Gastroesophageal sphincter (tissue), 4 donors: ENCODE data around the gene GTPBP1. TPM values are rescaled to one million over a fixed set of nuclear protein-coding genes. Genes with fewer than 3 reads are reported as not detected.

Experiments used
- ATAC-seq: fragments of 150-250 bp; one replicate; pipeline ENCODE4 v1.9.1; 2016; ENCODE audit warnings: mild to moderate bottlenecking, moderate library complexity
- H3K27ac ChIP-seq, 4 donors: fragments of 200-600 bp; sonication (generic) in 3 of 4; 1 replicate in 3 of 4; 2 replicates in 1 of 4; pipeline ENCODE4 v1.5.1; 2016 to 2019
- H3K27me3 ChIP-seq: fragments of 200-600 bp; sonication (generic); one replicate; pipeline ENCODE4 v1.5.1; 2019
- H3K36me3 ChIP-seq, 2 donors: fragments of 200-600 bp; sonication (generic); one replicate each; pipeline ENCODE4 v1.5.1; 2019; ENCODE audit warnings: control low read depth in 1 of 2
- H3K4me1 ChIP-seq, 3 donors: fragments of 200-600 bp; sonication (generic); 1 replicate in 2 of 3; 2 replicates in 1 of 3; pipeline ENCODE4 v1.5.1; 2016 to 2019; ENCODE audit warnings: control low read depth in 2 of 3
- H3K4me3 ChIP-seq, 2 donors: fragments of 200-600 bp; sonication (generic); one replicate each; pipeline ENCODE4 v1.5.1; 2019; ENCODE audit warnings: mild to moderate bottlenecking in 1 of 2, moderate library complexity in 1 of 2
- H3K9me3 ChIP-seq, 3 donors: fragments of 200-600 bp; sonication (generic); one replicate each; pipeline ENCODE4 v1.5.1; 2017 to 2019; ENCODE audit warnings: control low read depth in 2 of 3
- EP300 ChIP-seq: sonication (generic); formaldehyde crosslinking; IDR thresholded peaks from one replicate; pipeline ENCODE4 v1.6.1; 2017; ENCODE audit warnings: antibody characterized with exemption, mild to moderate bottlenecking
- POLR2A ChIP-seq, 2 donors: fragments of 450-650 bp; IDR thresholded peaks; one replicate each; pipeline ENCODE4 v1.6.1; 2017; ENCODE audit warnings: antibody characterized with exemption in 2 of 2, mild to moderate bottlenecking in 2 of 2, moderate library complexity in 1 of 2
- POLR2AphosphoS5 ChIP-seq: sonication (generic); formaldehyde crosslinking; IDR thresholded peaks from one replicate; pipeline ENCODE4 v1.6.1; 2017; ENCODE audit warnings: antibody characterized with exemption
- WGBS, 2 donors: methylation state at CpG; one replicate each; pipeline ENCODE4 v1.1.5; 2018; ENCODE audit warnings: low coverage in 1 of 2; 5-methylcytosine and 5-hydroxymethylcytosine counted together
- total RNA-seq, 4 donors: library from RNA; depleted of rRNA; stranded (reverse); fragments of >200 nt; gene quantifications; one replicate each; pipeline ENCODE4 v1.1.0, GENCODE V29; 2016
- TF ChIP-seq, protein P1 (sequence below), 4 experiments: fragments of 200-600 bp in 2 of 4; fragments of 450-650 bp in 2 of 4; sonication (generic) in 1 of 4; IDR thresholded peaks; one replicate each; pipeline ENCODE4 v1.5.1; 2017 to 2019; ENCODE audit warnings: antibody characterized with exemption in 4 of 4, mild to moderate bottlenecking in 2 of 4, moderate library complexity in 2 of 4

GTPBP1 gene
- total RNA-seq, 4 donors from 2014 or later, result 46.9 to 63.0 (median 51.6) TPM

- H3K27me3 ChIP-seq, result no peaks in the 10 kb centered on the region
- no peak overlapping the region for H3K27ac ChIP-seq
- H3K36me3 ChIP-seq, result peaks cover 0 to 47% of the 10 kb centered on the region in 2 donors
- ATAC-seq, result no peak
- no peak overlapping the region for H3K4me3 ChIP-seq
- 62 to 79% methylated on average over 2 of the region's 2 CpGs for WGBS, 2 donors
- TF ChIP-seq, protein P1, sequence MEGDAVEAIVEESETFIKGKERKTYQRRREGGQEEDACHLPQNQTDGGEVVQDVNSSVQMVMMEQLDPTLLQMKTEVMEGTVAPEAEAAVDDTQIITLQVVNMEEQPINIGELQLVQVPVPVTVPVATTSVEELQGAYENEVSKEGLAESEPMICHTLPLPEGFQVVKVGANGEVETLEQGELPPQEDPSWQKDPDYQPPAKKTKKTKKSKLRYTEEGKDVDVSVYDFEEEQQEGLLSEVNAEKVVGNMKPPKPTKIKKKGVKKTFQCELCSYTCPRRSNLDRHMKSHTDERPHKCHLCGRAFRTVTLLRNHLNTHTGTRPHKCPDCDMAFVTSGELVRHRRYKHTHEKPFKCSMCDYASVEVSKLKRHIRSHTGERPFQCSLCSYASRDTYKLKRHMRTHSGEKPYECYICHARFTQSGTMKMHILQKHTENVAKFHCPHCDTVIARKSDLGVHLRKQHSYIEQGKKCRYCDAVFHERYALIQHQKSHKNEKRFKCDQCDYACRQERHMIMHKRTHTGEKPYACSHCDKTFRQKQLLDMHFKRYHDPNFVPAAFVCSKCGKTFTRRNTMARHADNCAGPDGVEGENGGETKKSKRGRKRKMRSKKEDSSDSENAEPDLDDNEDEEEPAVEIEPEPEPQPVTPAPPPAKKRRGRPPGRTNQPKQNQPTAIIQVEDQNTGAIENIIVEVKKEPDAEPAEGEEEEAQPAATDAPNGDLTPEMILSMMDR (IDR thresholded peaks at IDR 0.05), result no peak
- TF ChIP-seq POLR2AphosphoS5 (no peak), EP300 (no peak), POLR2A (IDR thresholded peaks at IDR 0.05) (no peak)
- no peaks in the 10 kb centered on the region for H3K9me3 ChIP-seq
- peaks cover 0 to 64% (median 37%) of the 10 kb centered on the region in 3 donors for H3K4me1 ChIP-seq
These were observed 11.7 kb upstream of the GTPBP1 start for GRCh38 chr22:38694049-38694448.

DNA sequence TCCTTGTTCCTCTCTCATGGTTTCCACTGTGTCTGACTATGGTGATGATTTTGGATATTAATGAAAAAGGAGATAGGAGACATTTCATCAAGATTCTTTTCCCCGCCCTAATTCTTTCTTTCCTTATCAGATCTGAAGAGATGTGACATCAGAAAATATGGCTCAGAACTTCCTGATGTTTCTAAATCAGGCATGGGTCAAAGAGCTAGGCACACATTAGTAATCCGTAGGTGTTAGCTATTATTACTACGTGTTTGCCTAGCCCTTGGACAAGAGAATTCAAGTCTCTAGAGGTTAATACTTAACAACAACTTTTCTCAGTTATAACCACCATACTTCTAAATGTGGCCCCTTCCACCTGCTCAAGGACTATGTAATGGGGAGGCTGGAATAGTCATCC lies 10.8 kb upstream of the GTPBP1 start:
- H3K9me3 ChIP-seq, result no peaks in the 10 kb centered on the region
- H3K27ac ChIP-seq, result no peak overlapping the region
- H3K27me3 ChIP-seq, result no peaks in the 10 kb centered on the region
- ATAC-seq, result no peak
- H3K4me3 ChIP-seq, result no peak overlapping the region
- H3K36me3 ChIP-seq, result peaks cover 0 to 39% of the 10 kb centered on the region in 2 donors
- WGBS, 2 donors, result 58 to 89% methylated on average over 3 of the region's 3 CpGs
- peaks cover 0 to 73% (median 38%) of the 10 kb centered on the region in 3 donors for H3K4me1 ChIP-seq
- TF ChIP-seq POLR2AphosphoS5 (no peak), POLR2A (IDR thresholded peaks at IDR 0.05) (no peak), EP300 (no peak)
- TF ChIP-seq, protein P1 (IDR thresholded peaks at IDR 0.05), result no peak

- Histone ChIP-seq H3K36me3 (peaks cover 0 to 21% of the 10 kb centered on the region in 2 donors), H3K4me3 (peak overlapping the region in 1 of 2 donors; percentile 16), H3K27me3 (no peaks in the 10 kb centered on the region), H3K4me1 (peaks cover 0 to 77% (median 38%) of the 10 kb centered on the region in 3 donors), H3K9me3 (no peaks in the 10 kb centered on the region), H3K27ac (peak overlapping the region; percentile 51 to 99 (median 94))
- 15 to 34% methylated on average over 3 of the region's 3 CpGs for WGBS, 2 donors
- ATAC-seq, result no peak
- TF ChIP-seq, protein P1 (IDR thresholded peaks at IDR 0.05), result no peak
- TF ChIP-seq EP300 (no peak), POLR2A (IDR thresholded peaks at IDR 0.05) (no peak), POLR2AphosphoS5 (peak; percentile 34)
These were observed 8.9 kb upstream of the GTPBP1 start for GRCh38 chr22:38696606-38697424.

- H3K4me1 ChIP-seq, result peaks cover 0 to 78% (median 38%) of the 10 kb centered on the region in 3 donors
- peak overlapping the region in 1 of 2 donors; percentile 16 for H3K4me3 ChIP-seq
- ATAC-seq, result no peak
- peak overlapping the region; percentile 51 to 99 (median 94) for H3K27ac ChIP-seq
- WGBS, 2 donors, result 37 to 67% methylated on average over 7 to 8 of the region's 8 CpGs
- TF ChIP-seq, protein P1 (IDR thresholded peaks at IDR 0.05), result no peak
- no peak for TF ChIP-seq POLR2A (IDR thresholded peaks at IDR 0.05)
- H3K36me3 ChIP-seq, result peaks cover 0 to 15% of the 10 kb centered on the region in 2 donors
- H3K9me3 ChIP-seq, result no peaks in the 10 kb centered on the region
- no peaks in the 10 kb centered on the region for H3K27me3 ChIP-seq
These were observed 8.2 kb upstream of the GTPBP1 start for GRCh38 chr22:38697425-38698089.
